NOMO-1 (cell line): ENCODE measurements around the gene TLE7.

Experiments used
- DNase-seq, 2 experiments: peaks; one replicate each; lab custom pipeline; 2025; ENCODE audit not compliant: unreplicated experiment in 2 of 2; lab: John Stamatoyannopoulos, UW

The TLE7 gene

GRCh38 chr16:71442051-71442440, at the start of gene TLE7:
TLE7 (minus strand) TSS chr16:71442054; CDS start chr16:71433324, 8,730 bp downstream.
- no peak for DNase-seq

GRCh38 chr16:71491054-71491453, 49.2 kb upstream of the TLE7 start:
- no peak for DNase-seq

GRCh38 chr16:71490361-71490760, 48.5 kb upstream of the TLE7 start:
- no peak for DNase-seq

GRCh38 chr16:71489122-71489521, 47.3 kb upstream of the TLE7 start, which contains the start of gene ZNF19:
ZNF19 (minus strand) TSS chr16:71489324; CDS start chr16:71482114, 7,210 bp downstream.
- no peak for DNase-seq

GRCh38 chr16:71484006-71484893, 42.4 kb upstream of the TLE7 start:
- DNase-seq: peak; percentile 77 to 78

- DNase-seq: no peak
Measured at GRCh38 chr16:71482569-71482968, 40.7 kb upstream of the TLE7 start.

- no peak for DNase-seq
Measured at GRCh38 chr16:71480956-71481355, 39.1 kb upstream of the TLE7 start.

GRCh38 chr16:71479420-71479819, 37.6 kb upstream of the TLE7 start:
- no peak for DNase-seq

GRCh38 chr16:71476457-71477124, 34.7 kb upstream of the TLE7 start:
- DNase-seq: no peak

- DNase-seq: no peak
Measured at GRCh38 chr16:71474864-71475263, 33.0 kb upstream of the TLE7 start.

GRCh38 chr16:71473891-71474290, 32.0 kb upstream of the TLE7 start:
- DNase-seq: no peak

GRCh38 chr16:71472931-71473330, 31.1 kb upstream of the TLE7 start:
- no peak for DNase-seq

GRCh38 chr16:71472051-71472450, 30.2 kb upstream of the TLE7 start:
- DNase-seq: no peak

GRCh38 chr16:71467810-71468209, 26.0 kb upstream of the TLE7 start:
- peak; percentile 5 to 35 for DNase-seq

- no peak for DNase-seq
Measured at GRCh38 chr16:71464231-71464630, 22.4 kb upstream of the TLE7 start.

- DNase-seq: peak; percentile 64 to 73
Measured at GRCh38 chr16:71461686-71462648, 20.1 kb upstream of the TLE7 start, which contains the start of gene ZNF23. ZNF23 (minus strand) TSS chr16:71462247; CDS start chr16:71456796, 5,451 bp downstream.

GRCh38 chr16:71460941-71461340, 19.1 kb upstream of the TLE7 start:
- no peak for DNase-seq

- DNase-seq: no peak
Measured at GRCh38 chr16:71460236-71460635, 18.4 kb upstream of the TLE7 start.

- DNase-seq: no peak
Measured at GRCh38 chr16:71459510-71459909, 17.7 kb upstream of the TLE7 start.

- no peak for DNase-seq
Measured at GRCh38 chr16:71456801-71457200, 14.9 kb upstream of the TLE7 start.

GRCh38 chr16:71453036-71453435, 11.2 kb upstream of the TLE7 start:
- no peak for DNase-seq
